Gastrocnemius medialis (tissue), 4 donors: ENCODE data around the gene SUGCT. TPM values are rescaled to one million over a fixed set of nuclear protein-coding genes. Genes with fewer than 3 reads are reported as not detected.
"Not testable (repeated sequence)": the region's sequence is repeated elsewhere in the genome, so short reads cannot be mapped to it uniquely, and the experiment has no call there.

Source experiments
- ATAC-seq, 2 donors: fragments of 150-250 bp; one replicate each; pipeline ENCODE4 v1.9.1; 2016
- DNase-seq, 2 donors: peaks; one replicate each; pipeline ENCODE4 v3.0.0-alpha.2; 2019
- H3K27ac ChIP-seq, 4 donors: fragments of 200-600 bp; sonication (generic); 1 replicate in 1 of 4; 2 replicates in 3 of 4; pipeline ENCODE4 v1.5.1; 2016 to 2018; ENCODE audit warnings: mild to moderate bottlenecking in 2 of 4, moderate library complexity in 1 of 4
- H3K27me3 ChIP-seq, 3 donors: fragments of 200-600 bp; sonication (generic) in 2 of 3; 1 replicate in 1 of 3; 2 replicates in 2 of 3; pipeline versions ENCODE4 v1.5.1 to v1.6.0; 2016 to 2019; ENCODE audit warnings: mild to moderate bottlenecking in 1 of 3, moderate library complexity in 1 of 3
- H3K36me3 ChIP-seq, 2 donors: fragments of 200-600 bp; sonication (generic) in 1 of 2; one replicate each; pipeline ENCODE4 v1.5.1; 2017 to 2018
- H3K4me1 ChIP-seq, 2 donors: fragments of 200-600 bp; sonication (generic) in 1 of 2; one replicate each; pipeline ENCODE4 v1.5.1; 2016 to 2017; ENCODE audit warnings: mild to moderate bottlenecking in 2 of 2
- H3K4me3 ChIP-seq, 4 donors: fragments of 200-600 bp; sonication (generic) in 3 of 4; 1 replicate in 1 of 4; 2 replicates in 3 of 4; pipeline ENCODE4 v1.5.1; 2016 to 2019; ENCODE audit warnings: mild to moderate bottlenecking in 2 of 4
- H3K9me3 ChIP-seq, 3 donors: fragments of 200-600 bp; sonication (generic) in 2 of 3; 1 replicate in 1 of 3; 2 replicates in 2 of 3; pipeline ENCODE4 v1.5.1; 2016 to 2019
- CTCF ChIP-seq, 5 experiments: fragments of 450-650 bp in 3 of 5; fragments of 200-600 bp in 2 of 5; sonication (generic) in 2 of 5; IDR thresholded peaks in 4 of 5; conservative IDR thresholded peaks in 1 of 5; 1 replicate in 4 of 5; 2 replicates in 1 of 5; pipeline ENCODE4 v1.5.1; 2016 to 2019; ENCODE audit warnings: antibody characterized with exemption in 5 of 5, mild to moderate bottlenecking in 3 of 5, moderate library complexity in 3 of 5
- POLR2A ChIP-seq, 2 donors: fragments of 450-650 bp; IDR thresholded peaks; one replicate each; pipeline ENCODE4 v1.6.1; 2017; ENCODE audit warnings: antibody characterized with exemption in 2 of 2, mild to moderate bottlenecking in 2 of 2, moderate library complexity in 2 of 2
- in situ Hi-C, 4 donors: fragments of 200-750 bp; cut with MboI; loops; one replicate each; pipeline versions ENCODE4 v1.15.0 to v1.8.0; 2017; ENCODE audit warnings: low sequenced_read_pairs in 4 of 4
- intact Hi-C: fragments of 100-400 bp; cut with DNase I; formaldehyde crosslinking; loops from one replicate; pipeline ENCODE4 v1.15.1; 2023; ENCODE audit warnings: low total_unique reads
- total RNA-seq, 4 donors: library from RNA; depleted of rRNA; stranded (reverse); fragments of >200 nt; gene quantifications; one replicate each; pipeline versions ENCODE4 v1.1.0 to v1.2.3, GENCODE V29; 2016

Gene SUGCT
- total RNA-seq, 4 donors from 2014 or later, result 2.3 to 3.5 (median 2.9) TPM

DNA sequence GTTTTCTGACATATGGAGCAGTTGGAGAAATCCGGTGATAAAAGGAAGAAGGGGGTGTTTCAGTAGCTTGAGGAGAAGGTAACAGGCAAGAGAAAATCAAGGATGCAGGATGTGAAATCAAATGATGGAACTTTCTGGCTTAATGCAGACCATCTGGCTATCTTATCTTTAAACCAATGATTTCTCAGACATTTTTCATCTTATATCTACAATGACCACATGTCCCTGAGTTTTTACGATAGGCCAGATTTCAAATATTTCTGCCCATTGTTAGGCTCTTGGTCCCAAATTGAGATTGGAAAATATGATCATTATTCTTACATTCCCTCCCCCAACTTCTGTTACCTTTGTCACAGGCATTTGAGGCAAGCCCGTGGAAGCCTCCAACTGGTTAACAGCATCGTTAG lies 486.8 kb downstream of the SUGCT start:
- no peak for TF ChIP-seq CTCF (IDR thresholded peaks at IDR 0.05 in 4 of 5, conservative IDR thresholded peaks at IDR 0.05 in 1 of 5)
- TF ChIP-seq POLR2A (IDR thresholded peaks at IDR 0.05), result no peak

DNA sequence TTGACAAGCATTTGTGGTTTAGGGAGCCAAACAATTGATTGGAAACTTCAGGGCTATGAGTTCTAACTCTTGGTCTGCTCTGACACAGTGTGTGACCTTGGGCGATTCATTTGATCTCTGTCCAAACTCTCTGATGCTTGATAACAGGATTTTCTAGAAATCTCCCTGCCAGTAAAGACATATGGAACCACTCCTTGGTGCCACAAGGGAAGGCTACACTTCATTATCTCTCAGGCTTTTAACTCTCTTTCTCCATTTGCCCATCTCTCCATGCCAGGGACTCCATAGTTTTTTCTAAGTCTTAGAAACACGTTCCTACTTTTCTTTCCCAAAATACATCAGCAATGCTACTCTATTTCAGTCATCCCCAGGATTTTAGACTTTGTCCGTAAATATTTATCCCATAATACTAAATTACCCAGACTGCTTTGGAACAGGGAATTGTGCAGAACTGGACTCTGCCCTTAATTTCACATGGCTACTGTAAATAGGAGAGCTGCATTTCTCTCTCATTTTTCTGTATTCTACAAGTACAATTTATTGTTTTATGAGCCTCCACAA lies 488.2 kb downstream of the SUGCT start:
- ATAC-seq (no peak), DNase-seq (no peak)
- Histone ChIP-seq H3K4me3 (no peak overlapping the region), H3K27me3 (no peaks in the 10 kb centered on the region), H3K4me1 (no peaks in the 10 kb centered on the region), H3K36me3 (no peaks in the 10 kb centered on the region), H3K9me3 (no peaks in the 10 kb centered on the region), H3K27ac (no peak overlapping the region)
- TF ChIP-seq POLR2A (IDR thresholded peaks at IDR 0.05), result no peak
- TF ChIP-seq CTCF (IDR thresholded peaks at IDR 0.05 in 4 of 5, conservative IDR thresholded peaks at IDR 0.05 in 1 of 5), result no peak
- in situ Hi-C loops (no loop called here), intact Hi-C loops (no loop called here)

More for the DNA sequence above, 486.8 kb downstream of the SUGCT start:
- Histone ChIP-seq H3K36me3 (no peaks in the 10 kb centered on the region), H3K27me3 (no peaks in the 10 kb centered on the region), H3K27ac (no peak overlapping the region), H3K9me3 (no peaks in the 10 kb centered on the region), H3K4me3 (no peak overlapping the region), H3K4me1 (no peaks in the 10 kb centered on the region)
- in situ Hi-C loops, result no loop called here
- DNase-seq (no peak), ATAC-seq (no peak)
- intact Hi-C loops, result no loop called here

GRCh38 chr7:40623863-40624262 lies 489.1 kb downstream of the SUGCT start:
- no peak for DNase-seq
- no peak for ATAC-seq
- Histone ChIP-seq H3K9me3 (no peaks in the 10 kb centered on the region), H3K27me3 (no peaks in the 10 kb centered on the region), H3K36me3 (no peaks in the 10 kb centered on the region), H3K4me3 (no peak overlapping the region), H3K4me1 (no peaks in the 10 kb centered on the region), H3K27ac (no peak overlapping the region)
- intact Hi-C loops (no loop called here), in situ Hi-C loops (no loop called here)
- no peak for TF ChIP-seq CTCF (IDR thresholded peaks at IDR 0.05 in 4 of 5, conservative IDR thresholded peaks at IDR 0.05 in 1 of 5)
- TF ChIP-seq POLR2A (IDR thresholded peaks at IDR 0.05), result no peak

- H3K36me3 ChIP-seq, H3K9me3 ChIP-seq, in situ Hi-C loops, ATAC-seq, intact Hi-C loops, H3K27me3 ChIP-seq, H3K4me1 ChIP-seq, H3K27ac ChIP-seq, DNase-seq, H3K4me3 ChIP-seq: not testable (repeated sequence)
Observed at GRCh38 chr7:40627361-40627760, 492.6 kb downstream of the SUGCT start.

GRCh38 chr7:40629891-40630290 lies 495.1 kb downstream of the SUGCT start:
- intact Hi-C loops (no loop called here), in situ Hi-C loops (no loop called here)
- TF ChIP-seq CTCF (IDR thresholded peaks at IDR 0.05 in 4 of 5, conservative IDR thresholded peaks at IDR 0.05 in 1 of 5) (no peak), POLR2A (IDR thresholded peaks at IDR 0.05) (no peak)
- no peaks in the 10 kb centered on the region for H3K27me3 ChIP-seq
- H3K4me3 ChIP-seq, result no peak overlapping the region
- H3K9me3 ChIP-seq, result no peaks in the 10 kb centered on the region
- no peaks in the 10 kb centered on the region for H3K4me1 ChIP-seq
- H3K36me3 ChIP-seq, result no peaks in the 10 kb centered on the region
- DNase-seq, result no peak
- no peak for ATAC-seq
- H3K27ac ChIP-seq, result no peak overlapping the region
